Muscle layer of colon (tissue), 2 donors: ENCODE results near the gene ASB10.

Source experiments
- H3K27ac ChIP-seq: one replicate; pipeline ENCODE4 v1.7.0; 2013; ENCODE audit warnings: low read depth, mild to moderate bottlenecking, low read length, moderate library complexity
- H3K27me3 ChIP-seq, 2 donors: one replicate each; pipeline ENCODE4 v1.7.0; 2013; ENCODE audit warnings: low read length in 2 of 2, mild to moderate bottlenecking in 2 of 2; ENCODE audit not compliant: insufficient read depth in 2 of 2, control insufficient read depth in 1 of 2
- H3K36me3 ChIP-seq: one replicate; pipeline ENCODE4 v1.7.0; 2013; ENCODE audit warnings: mild to moderate bottlenecking, low read length; ENCODE audit not compliant: insufficient read depth
- H3K4me1 ChIP-seq: one replicate; pipeline ENCODE4 v1.7.0; 2013; ENCODE audit warnings: mild to moderate bottlenecking, low read length; ENCODE audit not compliant: insufficient read depth
- H3K4me3 ChIP-seq, 2 donors: one replicate each; pipeline ENCODE4 v1.7.0; 2013; ENCODE audit warnings: low read length in 2 of 2, low read depth in 1 of 2, mild to moderate bottlenecking in 1 of 2, moderate library complexity in 1 of 2
- H3K9ac ChIP-seq: one replicate; pipeline ENCODE4 v1.7.0; 2013; ENCODE audit warnings: low read length
- H3K9me3 ChIP-seq: one replicate; pipeline ENCODE4 v1.7.0; 2013; ENCODE audit warnings: mild to moderate bottlenecking, low read length
- donor health status: abdominal sarcoma.
- donor health status: Adenocarcinoma of cecum.

ASB10 gene

DNA sequence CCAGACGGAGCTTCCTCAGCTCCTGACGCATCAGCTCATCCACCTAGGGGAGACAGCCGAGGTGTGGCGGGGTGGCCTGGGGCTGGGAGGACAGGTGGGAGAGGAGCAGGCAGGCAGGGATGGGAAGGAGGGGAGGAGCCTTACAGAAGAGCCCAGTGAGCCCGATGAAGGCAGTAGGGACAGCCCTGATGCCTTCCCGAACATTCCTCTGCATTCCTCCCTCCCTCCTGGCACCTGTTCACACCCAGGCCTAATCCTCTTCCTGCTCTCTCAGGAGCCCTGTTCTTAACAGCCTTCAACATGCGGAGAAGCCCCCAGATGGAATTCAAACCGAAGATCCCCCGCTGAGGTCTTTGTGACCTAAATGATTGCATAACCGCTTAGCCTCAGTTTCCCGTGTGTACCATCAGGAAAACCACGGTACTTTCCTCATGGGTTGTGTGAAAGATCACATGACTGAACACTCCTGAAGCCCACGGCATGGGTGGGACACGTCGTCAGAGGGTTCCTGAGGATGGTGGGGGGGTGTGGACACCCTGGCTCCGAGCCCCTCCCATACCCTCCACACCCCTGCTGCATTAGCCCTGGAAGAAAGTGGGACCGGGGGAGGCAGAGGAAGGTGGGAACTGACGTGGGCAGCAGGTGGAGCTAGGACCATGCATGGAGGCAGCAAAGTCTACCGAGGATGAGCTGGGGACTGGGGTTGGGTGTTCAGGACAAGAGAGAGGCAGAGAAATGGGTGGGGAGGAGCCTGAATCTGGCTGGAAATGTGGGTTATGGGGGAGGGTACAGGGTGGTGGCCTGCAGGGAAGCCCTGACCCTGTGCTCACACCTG lies 8.8 kb upstream of the ASB10 start:
- H3K4me1 ChIP-seq: peaks cover 4% of the 10 kb centered on the region
- H3K36me3 ChIP-seq: no peaks in the 10 kb centered on the region
- no peak overlapping the region for H3K27ac ChIP-seq
- H3K9me3 ChIP-seq: no peaks in the 10 kb centered on the region
- H3K9ac ChIP-seq: no peak overlapping the region
- peaks cover 0 to 11% of the 10 kb centered on the region in 2 donors for H3K27me3 ChIP-seq
- no peak overlapping the region for H3K4me3 ChIP-seq

DNA sequence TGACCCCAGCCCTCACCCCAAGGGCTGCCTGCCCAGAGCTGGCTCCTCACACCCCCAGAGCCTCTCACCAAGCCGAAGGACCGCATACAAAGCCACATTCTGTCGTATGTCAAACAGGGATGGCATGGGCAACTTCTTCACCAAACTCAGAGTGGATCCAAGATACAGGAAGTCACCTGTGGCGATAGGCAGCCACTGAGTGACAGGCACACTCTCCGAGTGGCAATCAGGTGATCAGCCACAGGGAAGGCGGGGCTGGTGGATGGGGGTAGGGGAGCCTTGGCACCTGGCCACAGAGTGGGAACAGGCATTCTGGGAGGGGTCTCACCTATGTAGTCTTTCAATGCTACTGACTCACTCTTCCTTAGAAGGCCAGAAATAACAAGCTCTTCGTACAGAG lies 7.1 kb upstream of the ASB10 start:
- Histone ChIP-seq H3K4me3 (no peak overlapping the region), H3K27ac (no peak overlapping the region), H3K36me3 (no peaks in the 10 kb centered on the region), H3K4me1 (no peaks in the 10 kb centered on the region), H3K9ac (no peak overlapping the region), H3K27me3 (peaks cover 0 to 11% of the 10 kb centered on the region in 2 donors), H3K9me3 (no peaks in the 10 kb centered on the region)

DNA sequence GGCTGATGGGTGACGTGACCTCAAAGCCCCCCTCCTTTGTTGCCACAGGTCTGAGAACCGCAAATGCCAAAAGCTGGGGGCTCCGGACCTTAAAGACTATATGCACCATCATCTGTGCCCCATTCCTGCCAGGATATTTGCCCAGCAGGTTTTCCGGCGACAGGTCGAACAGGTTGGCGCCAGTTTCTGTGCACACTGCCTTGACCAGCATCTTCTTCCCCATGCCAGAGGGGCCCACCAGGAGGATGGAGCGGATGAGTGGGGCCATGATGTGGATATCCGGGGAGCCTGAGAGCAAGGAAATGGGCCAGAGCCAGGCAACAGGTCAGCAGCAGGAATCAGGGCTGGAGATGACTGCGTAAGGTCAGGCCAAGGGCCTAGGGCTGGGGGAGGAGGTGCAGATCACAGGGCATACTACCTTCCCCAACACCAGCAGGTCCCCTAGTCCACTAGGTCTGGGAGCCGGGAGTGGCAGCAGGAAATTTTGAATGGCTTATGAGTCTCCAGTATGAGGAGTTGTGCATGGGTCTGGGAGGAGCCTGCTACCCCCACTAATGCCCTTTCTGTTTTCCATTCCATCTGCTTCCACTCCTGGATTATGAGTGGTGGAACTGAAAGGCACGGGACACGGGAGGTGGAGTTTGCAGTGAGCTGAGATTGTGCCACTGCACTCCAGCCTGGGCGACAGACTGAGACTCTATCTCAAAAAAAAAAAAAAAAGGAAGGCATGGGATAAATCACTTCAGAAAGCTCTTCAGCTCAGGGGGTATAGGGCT lies 6.3 kb upstream of the ASB10 start:
- no peaks in the 10 kb centered on the region for H3K9me3 ChIP-seq
- H3K4me3 ChIP-seq: no peak overlapping the region
- H3K27ac ChIP-seq: no peak overlapping the region
- no peaks in the 10 kb centered on the region for H3K4me1 ChIP-seq
- H3K9ac ChIP-seq: no peak overlapping the region
- H3K36me3 ChIP-seq: no peaks in the 10 kb centered on the region
- peaks cover 0 to 11% of the 10 kb centered on the region in 2 donors for H3K27me3 ChIP-seq

DNA sequence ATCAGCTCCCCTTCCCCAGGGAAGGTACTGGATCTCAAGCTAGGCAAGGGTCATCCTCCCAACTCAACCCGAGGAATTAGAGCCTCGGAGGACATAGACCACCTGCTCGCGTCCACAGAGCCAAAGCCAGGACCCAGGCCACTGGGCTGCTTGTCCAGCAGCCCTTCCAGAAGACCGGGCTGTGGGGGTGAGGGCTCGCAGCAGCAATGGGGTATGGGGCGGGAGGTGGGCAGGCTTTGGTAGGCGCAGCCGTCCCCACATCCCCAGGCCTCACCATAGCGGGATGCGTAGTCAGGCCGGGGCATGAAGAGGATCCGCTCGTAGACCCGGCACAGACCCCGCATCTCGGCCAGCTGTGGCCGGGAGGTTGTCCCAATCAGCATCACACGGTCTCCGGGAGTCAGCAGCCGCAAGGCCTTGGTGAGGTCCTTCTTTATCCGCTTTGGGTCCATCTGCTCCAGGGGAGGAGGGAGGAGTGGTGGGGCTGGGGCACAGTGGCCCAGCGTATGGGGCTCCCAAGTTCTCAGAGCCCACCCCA lies 5.0 kb upstream of the ASB10 start:
- Histone ChIP-seq H3K9me3 (no peaks in the 10 kb centered on the region), H3K27ac (no peak overlapping the region), H3K9ac (no peak overlapping the region), H3K4me3 (no peak overlapping the region), H3K4me1 (no peaks in the 10 kb centered on the region), H3K36me3 (no peaks in the 10 kb centered on the region), H3K27me3 (peaks cover 0 to 11% of the 10 kb centered on the region in 2 donors)

DNA sequence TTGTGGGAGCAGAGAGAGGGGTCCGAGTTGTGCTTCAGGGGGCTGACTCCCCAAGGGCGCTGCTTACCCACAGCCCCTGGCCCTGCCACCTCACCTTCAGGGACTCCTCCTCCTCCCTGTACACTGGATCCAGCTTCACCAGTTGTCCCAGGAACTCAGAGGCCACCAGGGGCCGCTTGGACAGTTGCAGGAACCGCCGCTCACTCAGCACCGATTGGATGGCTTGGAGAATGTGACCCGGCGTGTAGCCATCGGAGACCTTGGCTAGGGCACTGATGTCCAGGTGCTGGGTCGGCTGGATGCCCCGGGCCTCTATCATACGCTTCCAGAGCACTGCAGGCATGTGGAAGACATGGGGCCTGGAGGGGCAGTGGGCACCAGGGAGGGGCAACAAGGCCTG lies 4.5 kb upstream of the ASB10 start:
- Histone ChIP-seq H3K9ac (no peak overlapping the region), H3K27me3 (peaks cover 0 to 11% of the 10 kb centered on the region in 2 donors), H3K9me3 (no peaks in the 10 kb centered on the region), H3K36me3 (no peaks in the 10 kb centered on the region), H3K4me1 (no peaks in the 10 kb centered on the region), H3K4me3 (no peak overlapping the region), H3K27ac (no peak overlapping the region)

DNA sequence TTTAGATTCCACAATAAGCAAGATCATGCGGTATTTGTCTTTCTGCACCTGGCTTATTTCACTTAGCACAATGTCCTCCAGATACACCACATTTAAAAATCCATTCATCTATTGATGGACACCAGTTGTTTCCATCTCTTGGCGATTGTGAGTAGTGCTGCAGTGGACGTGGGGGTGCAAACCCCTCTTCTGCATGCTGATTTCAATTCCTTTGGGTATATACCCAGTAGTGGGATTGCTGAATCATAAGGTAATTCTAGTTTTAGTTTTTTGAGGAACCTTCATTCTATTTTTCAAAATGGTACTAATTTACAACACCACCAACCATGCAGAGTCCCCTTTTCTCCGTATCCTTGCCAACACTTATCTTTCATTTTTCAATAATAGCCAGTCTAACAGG lies 2.0 kb upstream of the ASB10 start:
- H3K9ac ChIP-seq: no peak overlapping the region
- no peak overlapping the region for H3K4me3 ChIP-seq
- H3K27me3 ChIP-seq: peaks cover 0 to 4% of the 10 kb centered on the region in 2 donors
- no peaks in the 10 kb centered on the region for H3K36me3 ChIP-seq
- no peak overlapping the region for H3K27ac ChIP-seq
- H3K4me1 ChIP-seq: no peaks in the 10 kb centered on the region
- H3K9me3 ChIP-seq: no peaks in the 10 kb centered on the region

DNA sequence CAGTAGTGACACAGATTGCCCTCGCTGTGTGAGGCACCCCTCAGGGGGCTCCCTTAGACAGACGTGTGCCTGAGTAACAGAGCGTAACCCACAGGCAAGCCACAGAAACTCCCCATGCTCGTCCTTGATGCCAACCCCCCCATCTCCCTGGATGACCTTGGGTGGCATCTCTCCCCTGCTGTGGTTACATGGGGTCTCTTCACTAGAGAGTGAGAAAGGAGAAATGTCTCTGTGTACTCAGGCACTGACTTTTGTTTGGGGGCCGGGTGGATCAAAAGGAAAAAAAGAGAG lies 1.1 kb upstream of the ASB10 start:
- Histone ChIP-seq H3K27ac (no peak overlapping the region), H3K36me3 (no peaks in the 10 kb centered on the region), H3K27me3 (peaks cover 0 to 4% of the 10 kb centered on the region in 2 donors), H3K4me1 (no peaks in the 10 kb centered on the region), H3K4me3 (no peak overlapping the region), H3K9ac (no peak overlapping the region), H3K9me3 (no peaks in the 10 kb centered on the region)

DNA sequence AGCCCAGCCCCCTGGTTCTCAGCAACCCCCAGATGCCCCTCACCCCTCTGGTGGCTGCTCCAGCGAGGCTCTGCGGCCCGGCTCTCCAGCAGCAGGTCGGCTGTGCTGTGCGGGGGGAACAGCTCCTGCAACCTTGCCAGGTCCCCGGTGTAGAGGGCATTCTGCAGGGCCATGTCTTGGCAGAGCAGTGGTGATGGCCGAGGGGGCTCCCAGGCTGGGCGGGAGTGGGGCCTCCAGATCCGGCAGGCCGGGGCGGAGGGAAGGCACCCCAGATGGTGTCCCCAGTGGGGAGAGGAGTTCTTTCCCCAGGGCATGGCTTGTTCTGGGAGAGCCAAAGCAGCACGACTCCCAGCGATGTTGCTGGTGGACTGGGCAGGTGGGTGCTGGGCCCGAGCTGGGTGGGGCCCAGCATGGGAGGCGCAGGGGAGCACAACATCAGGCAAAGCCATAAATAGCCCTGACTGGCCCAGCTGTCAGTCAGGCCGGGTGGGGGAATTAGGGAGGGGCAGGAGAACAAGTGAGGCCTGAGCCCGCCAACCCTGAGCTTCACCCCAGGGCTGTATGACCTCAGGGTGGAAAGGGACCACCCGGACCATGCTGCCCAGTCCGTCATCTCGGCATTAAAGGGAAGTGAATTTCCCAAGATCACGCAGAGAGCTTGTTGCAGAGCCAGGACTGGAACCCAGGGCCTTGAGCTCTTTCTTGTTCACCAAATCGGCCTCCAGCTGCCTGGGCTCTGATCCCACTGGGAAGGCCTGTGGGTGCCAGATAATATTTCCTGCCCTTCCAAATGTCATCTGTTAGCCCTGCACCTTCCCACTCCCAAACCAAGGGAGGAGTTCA lies 580 bp upstream of the ASB10 start:
- H3K27ac ChIP-seq: no peak overlapping the region
- H3K9me3 ChIP-seq: no peaks in the 10 kb centered on the region
- H3K9ac ChIP-seq: no peak overlapping the region
- no peaks in the 10 kb centered on the region for H3K27me3 ChIP-seq
- no peaks in the 10 kb centered on the region for H3K36me3 ChIP-seq
- no peaks in the 10 kb centered on the region for H3K4me1 ChIP-seq
- no peak overlapping the region for H3K4me3 ChIP-seq

DNA sequence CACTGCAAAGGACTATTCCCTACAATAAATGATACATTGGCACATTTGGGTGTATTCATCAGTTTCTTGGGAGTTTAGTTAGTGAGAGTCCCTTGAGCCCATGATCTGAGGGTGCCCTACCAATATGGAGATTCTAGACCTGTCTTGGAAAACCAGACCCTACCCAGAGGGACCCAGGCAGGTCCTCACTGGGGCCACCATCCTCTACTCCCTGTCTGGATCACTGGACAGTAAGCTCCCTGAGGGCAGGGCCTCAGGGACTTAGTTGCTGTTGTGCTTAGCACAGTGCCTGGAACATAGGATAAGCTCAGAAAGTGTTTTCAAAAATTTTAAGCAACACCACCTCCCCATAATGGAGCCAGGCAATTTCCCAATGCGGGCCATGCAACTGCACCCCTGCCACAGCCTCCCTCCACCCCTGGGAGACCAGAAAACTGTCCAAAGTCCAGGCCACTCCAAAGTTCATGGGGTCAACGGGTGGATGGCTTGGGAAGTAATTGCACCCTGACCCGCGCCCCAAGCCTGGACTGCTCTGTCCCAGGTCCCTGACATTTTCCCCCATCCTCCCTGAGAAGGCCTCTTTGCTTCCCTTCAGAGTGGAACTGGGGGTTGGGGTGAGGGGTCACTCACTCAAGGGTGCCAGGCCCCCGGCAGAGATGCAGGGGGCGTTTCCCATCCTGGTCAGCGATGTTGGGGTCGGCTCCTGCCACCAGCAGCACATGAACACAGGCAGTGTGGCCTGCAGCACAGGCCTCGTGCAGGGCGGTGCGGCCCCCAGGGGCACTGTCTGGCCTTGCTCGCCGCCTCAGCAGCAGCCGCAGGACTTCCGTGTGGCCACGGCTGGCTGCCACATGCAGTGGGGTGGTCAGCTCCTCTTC lies 1.0 kb downstream of the ASB10 start:
- H3K36me3 ChIP-seq: no peaks in the 10 kb centered on the region
- H3K9me3 ChIP-seq: no peaks in the 10 kb centered on the region
- H3K4me3 ChIP-seq: no peak overlapping the region
- peaks cover 0 to 2% of the 10 kb centered on the region in 2 donors for H3K27me3 ChIP-seq
- no peak overlapping the region for H3K9ac ChIP-seq
- no peaks in the 10 kb centered on the region for H3K4me1 ChIP-seq
- no peak overlapping the region for H3K27ac ChIP-seq

DNA sequence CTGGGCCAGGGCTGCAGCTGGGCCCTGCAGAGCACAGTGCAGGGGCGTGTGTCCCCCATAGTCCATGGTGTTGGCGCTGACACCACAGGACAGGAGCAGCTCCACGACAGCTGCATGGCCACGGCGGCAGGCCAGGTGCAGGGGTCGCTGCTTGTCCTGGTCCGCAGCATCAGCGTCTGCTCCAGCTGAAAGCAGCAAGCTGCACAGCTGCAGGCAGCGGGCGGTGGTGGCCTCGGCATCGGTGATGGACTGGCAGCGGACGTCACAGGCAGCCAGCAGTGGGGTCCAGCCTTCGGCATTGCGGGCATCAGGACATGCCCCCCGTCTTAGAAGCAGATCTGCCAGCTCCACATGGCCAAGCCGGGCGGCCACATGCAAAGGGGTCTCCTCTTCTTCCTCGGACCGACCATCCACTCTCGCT lies 6.0 kb downstream of the ASB10 start:
- Histone ChIP-seq H3K9ac (no peak overlapping the region), H3K4me3 (no peak overlapping the region), H3K36me3 (no peaks in the 10 kb centered on the region)

More for the DNA sequence above, 6.0 kb downstream of the ASB10 start:
- peaks cover 0 to 9% of the 10 kb centered on the region in 2 donors for H3K27me3 ChIP-seq
- H3K4me1 ChIP-seq: no peaks in the 10 kb centered on the region
- H3K9me3 ChIP-seq: no peaks in the 10 kb centered on the region
- H3K27ac ChIP-seq: no peak overlapping the region
